Lung (tissue), 16 donors: ENCODE measurements around the gene FBXO17. TPM values are rescaled to one million over a fixed set of nuclear protein-coding genes. Genes with fewer than 3 reads are reported as not detected.
A peak's percentile ranks its signal among the peaks of the same experiment; 100 is the strongest.

Source experiments
- ATAC-seq: fragments of 200-7000 bp; cut with Tn5 transposase; one replicate; pipeline ENCODE4 v1.9.1; 2020; ENCODE audit warnings: moderate number of reproducible peaks; ENCODE audit not compliant: insufficient read depth, low FRiP score
- DNase-seq, 3 donors: peaks; one replicate each; pipeline ENCODE4 v3.0.0-alpha.2; 2013 to 2017
- H3K27ac ChIP-seq, 2 donors: one replicate each; pipeline ENCODE4 v1.5.1; 2013; ENCODE audit warnings: mild to moderate bottlenecking in 2 of 2, moderate library complexity in 2 of 2, control low read depth in 1 of 2, inconsistent platforms in 1 of 2, low read depth in 1 of 2, low read length in 1 of 2
- H3K27me3 ChIP-seq, 3 donors: one replicate each; pipeline ENCODE4 v1.5.1; 2013; ENCODE audit warnings: low read length in 2 of 3; ENCODE audit not compliant: control insufficient read depth in 3 of 3, insufficient read depth in 3 of 3
- H3K36me3 ChIP-seq, 4 donors: one replicate each; pipeline ENCODE4 v1.5.1; 2013; ENCODE audit warnings: low read length in 4 of 4, mild to moderate bottlenecking in 1 of 4, moderate library complexity in 1 of 4; ENCODE audit not compliant: control insufficient read depth in 4 of 4, insufficient read depth in 4 of 4
- H3K4me1 ChIP-seq, 5 donors: one replicate each; pipeline ENCODE4 v1.5.1; 2013; ENCODE audit warnings: low read length in 5 of 5, mild to moderate bottlenecking in 2 of 5, moderate library complexity in 1 of 5; ENCODE audit not compliant: control insufficient read depth in 5 of 5, insufficient read depth in 5 of 5
- H3K4me3 ChIP-seq: one replicate; pipeline ENCODE4 v1.5.1; 2013; ENCODE audit warnings: mild to moderate bottlenecking, control low read depth, moderate library complexity
- H3K9ac ChIP-seq, 2 donors: one replicate each; pipeline ENCODE4 v1.5.1; 2013; ENCODE audit warnings: low read length in 2 of 2, control low read depth in 1 of 2; ENCODE audit not compliant: insufficient read depth in 1 of 2
- H3K9me3 ChIP-seq, 4 donors: one replicate each; pipeline ENCODE4 v1.5.1; 2013; ENCODE audit warnings: low read length in 3 of 4, mild to moderate bottlenecking in 1 of 4, moderate library complexity in 1 of 4; ENCODE audit not compliant: control insufficient read depth in 4 of 4, insufficient read depth in 3 of 4
- CTCF ChIP-seq: IDR thresholded peaks from 2 replicates; pipeline ENCODE4 v1.5.1; 2012; ENCODE audit warnings: mild to moderate bottlenecking; ENCODE audit errors: control extremely low read depth, extremely low read depth
- WGBS, 2 donors: extraction: QIAGEN DNeasy Blood & Tissue Kit; methylation state at CpG; one replicate each; pipeline ENCODE4 v1.1.7; 2013; 5-methylcytosine and 5-hydroxymethylcytosine counted together
- long read RNA-seq, 5 donors: transcript quantifications; one replicate each; lab custom pipeline, GENCODE V29; 2026
- polyA plus RNA-seq, 2 donors: library from polyadenylated mRNA; stranded (reverse); fragments of 200-250 nt; gene quantifications; one replicate each; pipeline ENCODE4 v1.2.1, GENCODE V29; 2013
- total RNA-seq, 2 donors: library from RNA; depleted of rRNA in 1 of 2; stranded (reverse); fragments of >200 nt in 1 of 2; gene quantifications; one replicate each; pipeline ENCODE4 v1.2.1, GENCODE V29; 2014 to 2021
- donor health status: control.
- donor health status: control.
- donor health status: Bipolar disorder and iron deficiency.
- donor health status: healthy.
- donor health status: DM: yes; HTN: yes; CAD: no.

The FBXO17 gene
- 10 to 100 TPM; 10.4 to 18.8 TPM for total RNA-seq
- polyA plus RNA-seq = 1 to 10 TPM; 5.1 to 7.5 TPM
- long read RNA-seq, donor 1, transcript FBXO17-201 (6 exons, 2,386 nt) = major isoform, 14 of 26 reads
- long read RNA-seq, donor 1, partial matches to known transcripts = 6 of 26 reads
- long read RNA-seq, donor 1, other reads (novel, unspliced or antisense) = 0 of 26 reads
- long read RNA-seq, donor 2, transcript FBXO17-201 (6 exons, 2,386 nt) = major isoform, 7 of 9 reads
- long read RNA-seq, donor 2, partial matches to known transcripts = 0 of 9 reads
- long read RNA-seq, donor 2, other reads (novel, unspliced or antisense) = 0 of 9 reads
- long read RNA-seq, donor 3, transcript FBXO17-201 (6 exons, 2,386 nt) = major isoform, 9 of 12 reads
- long read RNA-seq, donor 3, partial matches to known transcripts = 0 of 12 reads
- long read RNA-seq, donor 3, other reads (novel, unspliced or antisense) = 0 of 12 reads
- long read RNA-seq, donor 4, transcript FBXO17-201 (6 exons, 2,386 nt) = major isoform, 7 of 10 reads
- long read RNA-seq, donor 4, partial matches to known transcripts = 0 of 10 reads
- long read RNA-seq, donor 4, other reads (novel, unspliced or antisense) = 0 of 10 reads
- long read RNA-seq, donor 5, transcript FBXO17-205 (2 exons, 2,222 nt) = minor isoform, 7 of 19 reads
- long read RNA-seq, donor 5, transcript FBXO17-201 (6 exons, 2,386 nt) = major isoform, 9 of 19 reads
- long read RNA-seq, donor 5, partial matches to known transcripts = 0 of 19 reads
- long read RNA-seq, donor 5, other reads (novel, unspliced or antisense) = 0 of 19 reads

- Histone ChIP-seq H3K36me3 (peaks cover 0 to 2% (median 0%) of the 10 kb centered on the region in 4 donors), H3K27me3 (no peaks in the 10 kb centered on the region), H3K9ac (peak within 1 kb of the TSS; percentile 26 to 60), H3K9me3 (no peaks in the 10 kb centered on the region), H3K4me3 (peak within 1 kb of the TSS; percentile 58), H3K27ac (peak within 1 kb of the TSS; percentile 43 to 76), H3K4me1 (peaks cover 0 to 16% (median 0%) of the 10 kb centered on the region in 5 donors)
- no peak for TF ChIP-seq CTCF
- ATAC-seq = peak; percentile 51
- 4 to 9% methylated on average over 58 to 63 of the region's 63 CpGs for WGBS, 2 donors
- peak; percentile 82 to 91 (median 84) for DNase-seq
Observed at GRCh38 chr19:38975214-38975860, at the start of gene FBXO17. Gene FBXO17, minus strand, starts transcription at chr19:38975742. Its CDS starts 25,423 bp downstream, at chr19:38950319.

GRCh38 chr19:39024875-39025641, 49.5 kb upstream of the FBXO17 start:
- Histone ChIP-seq H3K9ac (no peak overlapping the region), H3K36me3 (peaks cover 0 to 8% (median 2%) of the 10 kb centered on the region in 4 donors), H3K27ac (no peak overlapping the region), H3K27me3 (no peaks in the 10 kb centered on the region), H3K4me3 (no peak overlapping the region), H3K4me1 (no peaks in the 10 kb centered on the region), H3K9me3 (peaks cover 0 to 8% (median 0%) of the 10 kb centered on the region in 4 donors)
- DNase-seq (no peak), ATAC-seq (no peak)
- 95 to 97% methylated on average over 13 to 14 of the region's 14 CpGs for WGBS, 2 donors
- TF ChIP-seq CTCF = no peak

GRCh38 chr19:39021063-39021462, 45.5 kb upstream of the FBXO17 start:
- no peak for DNase-seq
- Histone ChIP-seq H3K9me3 (peaks cover 0 to 2% (median 0%) of the 10 kb centered on the region in 4 donors), H3K4me1 (no peaks in the 10 kb centered on the region), H3K9ac (no peak overlapping the region), H3K36me3 (no peaks in the 10 kb centered on the region), H3K4me3 (no peak overlapping the region), H3K27me3 (no peaks in the 10 kb centered on the region), H3K27ac (no peak overlapping the region)
- TF ChIP-seq CTCF = no peak
- no peak for ATAC-seq
- 80 to 81% methylated on average over 4 of the region's 4 CpGs for WGBS, 2 donors
